Middle frontal gyrus (tissue), 1 donor: ENCODE results near the gene WDR93.
"Not testable (repeated sequence)": the region's sequence is repeated elsewhere in the genome, so short reads cannot be mapped to it uniquely, and the experiment has no call there.

Experiments
- DNase-seq: peaks from one replicate; pipeline ENCODE4 v3.0.0-alpha.2; 2015; ENCODE audit warnings: low spot score; ENCODE audit errors: extremely low spot score

Gene WDR93

DNA sequence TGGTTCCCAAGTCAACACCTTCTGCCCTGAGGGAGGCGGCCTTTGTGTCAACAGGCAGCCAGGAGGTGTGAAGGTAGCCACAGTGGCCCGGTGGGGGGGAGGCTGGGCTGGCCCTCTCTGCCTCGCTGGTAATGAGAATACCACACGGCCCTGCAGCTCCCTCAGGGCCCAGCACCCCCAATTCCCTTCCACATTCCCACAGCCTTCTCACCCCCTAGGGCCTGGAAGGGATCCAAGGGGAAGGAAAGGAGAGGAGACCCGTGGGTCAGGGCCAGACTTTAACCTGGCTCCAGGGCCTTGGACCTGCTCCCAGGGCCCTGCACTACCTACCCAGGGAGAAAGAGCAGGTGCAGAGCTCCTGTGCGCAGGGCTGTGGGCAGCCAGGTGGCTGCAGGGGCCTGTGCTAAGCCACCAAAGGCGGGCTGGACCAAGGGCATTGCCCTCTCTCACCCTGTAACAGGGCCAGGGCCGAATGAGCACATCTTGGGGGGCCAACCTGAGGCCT, 76.9 kb downstream of the WDR93 start:
- DNase-seq: no peak

- DNase-seq: no peak
These were observed 77.5 kb downstream of the WDR93 start for GRCh38 chr15:89768071-89768500.

DNA sequence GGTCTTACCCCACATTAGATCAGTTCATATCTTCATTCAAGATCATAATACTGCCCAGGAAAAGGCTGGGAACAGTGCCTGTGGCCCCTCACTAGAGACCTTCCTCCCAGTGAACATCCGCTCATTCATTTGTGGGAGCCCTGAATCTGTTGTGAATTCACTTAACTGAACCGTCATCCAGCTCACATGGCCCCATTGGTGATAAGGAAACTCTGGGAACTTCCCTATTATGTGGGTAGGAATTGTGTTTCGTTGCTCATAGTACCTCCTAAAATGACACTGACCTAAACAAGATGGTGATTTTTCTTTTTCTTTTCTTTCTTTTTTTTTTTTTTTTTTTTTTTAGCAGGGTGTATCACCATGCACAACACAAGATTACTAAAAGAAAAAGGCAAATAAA, 78.8 kb downstream of the WDR93 start:
- DNase-seq: no peak

DNA sequence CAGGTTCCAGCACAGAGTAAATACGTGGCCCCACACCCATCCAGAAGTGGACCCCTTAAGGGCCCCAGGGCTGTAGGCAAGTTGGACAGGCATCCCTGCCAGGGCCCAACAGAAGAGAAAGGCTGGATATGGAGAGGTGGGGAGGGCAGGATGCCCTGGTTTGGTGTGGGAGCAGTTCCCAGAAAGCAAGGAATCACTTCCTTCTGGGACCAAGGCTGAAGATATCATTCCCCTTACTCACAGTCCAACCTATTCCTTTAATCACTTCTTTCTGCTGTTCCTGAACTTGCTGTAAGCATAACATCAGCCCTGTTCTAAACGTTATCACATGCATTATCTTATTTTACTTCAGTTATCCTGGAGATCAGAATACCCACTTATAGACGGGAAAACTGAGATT, 79.4 kb downstream of the WDR93 start:
- DNase-seq: no peak

DNA sequence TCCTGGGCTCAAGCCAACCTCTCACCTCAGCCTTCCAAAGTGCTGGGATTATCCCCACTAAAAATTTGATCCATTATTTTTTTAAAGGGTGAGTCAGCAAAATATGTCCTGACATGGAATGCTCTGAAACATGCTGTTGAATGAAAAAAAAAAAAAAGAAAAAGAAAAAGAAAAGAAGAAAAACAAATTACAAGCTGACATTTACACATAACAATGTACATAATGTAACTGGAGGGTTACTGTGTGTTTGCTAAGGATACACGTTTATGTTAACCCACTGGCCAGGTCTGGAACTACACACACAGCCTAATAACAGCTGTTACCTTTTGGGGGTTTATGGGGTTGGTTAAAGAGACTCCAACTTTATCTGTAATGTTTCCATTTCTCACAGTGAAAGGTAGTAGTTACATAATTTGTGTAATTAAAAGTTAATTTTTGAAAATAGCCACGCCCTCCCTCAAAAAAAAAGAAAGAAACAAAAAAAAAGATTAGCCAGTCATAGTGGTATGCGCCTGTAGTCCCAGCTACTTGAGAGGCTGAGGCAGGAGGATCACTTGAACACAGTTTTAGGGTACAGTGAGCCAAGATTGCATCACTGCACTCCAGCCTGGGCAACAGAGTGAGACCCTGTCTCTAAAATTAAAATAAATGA, 82.4 kb downstream of the WDR93 start:
- no peak for DNase-seq

- no peak for DNase-seq
These were observed 83.9 kb downstream of the WDR93 start for GRCh38 chr15:89774492-89774891.

DNA sequence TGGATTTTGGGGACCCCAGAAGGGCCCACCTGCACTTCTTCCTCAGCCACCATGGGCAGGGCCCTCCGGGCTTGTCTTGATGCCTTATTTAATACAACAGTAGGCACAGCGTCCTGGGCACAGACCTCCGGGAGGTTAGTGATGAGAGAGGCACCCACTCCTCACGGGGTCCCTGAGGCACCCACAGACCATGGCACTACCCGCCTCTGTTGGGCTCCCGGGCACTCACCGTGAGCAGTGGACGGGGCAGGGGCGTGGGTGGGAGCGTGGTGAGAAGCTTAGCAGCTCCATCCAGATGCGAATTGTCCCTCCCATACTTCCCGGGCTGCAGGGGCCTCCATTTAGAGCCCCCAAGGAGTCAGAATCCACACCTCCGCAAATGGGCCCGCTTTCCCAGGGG, 85.2 kb downstream of the WDR93 start:
- no peak for DNase-seq

GRCh38 chr15:89776274-89777072, 85.9 kb downstream of the WDR93 start, which contains the start of gene MESP2:
Gene MESP2, plus strand, starts transcription at chr15:89776332. Its CDS starts 26 bp downstream, at chr15:89776358.
- peak; percentile 66 for DNase-seq

DNA sequence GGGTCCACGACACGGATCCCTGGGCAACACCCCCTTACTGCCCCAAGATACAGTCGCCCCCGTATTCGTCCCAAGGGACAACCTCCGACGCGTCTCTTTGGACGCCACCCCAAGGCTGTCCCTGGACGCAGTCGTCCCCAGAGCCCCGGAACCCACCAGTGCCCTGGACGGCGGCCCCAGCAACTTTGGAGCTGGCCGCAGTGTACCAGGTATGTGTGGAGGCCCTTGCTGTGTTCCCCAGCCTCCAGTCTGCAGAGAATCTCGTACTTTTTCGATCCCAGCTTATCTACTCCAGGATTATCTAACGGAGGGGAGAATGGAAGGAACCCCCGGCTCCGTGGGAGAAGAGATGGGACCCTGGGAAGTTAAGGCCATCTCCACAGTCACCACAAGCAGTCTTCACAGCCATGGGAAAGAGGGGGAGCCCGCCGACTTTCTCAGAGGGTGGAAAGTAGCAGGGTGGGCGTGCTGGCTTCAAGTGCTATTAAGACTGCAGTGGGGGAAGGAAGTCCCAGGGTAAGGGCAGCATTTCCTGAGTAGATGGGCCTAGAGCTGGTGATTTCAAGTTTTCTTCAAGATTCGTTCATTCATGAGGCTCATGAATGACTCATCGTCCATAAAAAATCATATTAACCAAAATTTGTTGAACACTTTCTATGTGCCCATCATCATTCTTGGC, 86.6 kb downstream of the WDR93 start:
- DNase-seq: no peak

- no peak for DNase-seq
These were observed 87.3 kb downstream of the WDR93 start for GRCh38 chr15:89777782-89778380.

- no peak for DNase-seq
These were observed 88.2 kb downstream of the WDR93 start for GRCh38 chr15:89778861-89779260.

DNA sequence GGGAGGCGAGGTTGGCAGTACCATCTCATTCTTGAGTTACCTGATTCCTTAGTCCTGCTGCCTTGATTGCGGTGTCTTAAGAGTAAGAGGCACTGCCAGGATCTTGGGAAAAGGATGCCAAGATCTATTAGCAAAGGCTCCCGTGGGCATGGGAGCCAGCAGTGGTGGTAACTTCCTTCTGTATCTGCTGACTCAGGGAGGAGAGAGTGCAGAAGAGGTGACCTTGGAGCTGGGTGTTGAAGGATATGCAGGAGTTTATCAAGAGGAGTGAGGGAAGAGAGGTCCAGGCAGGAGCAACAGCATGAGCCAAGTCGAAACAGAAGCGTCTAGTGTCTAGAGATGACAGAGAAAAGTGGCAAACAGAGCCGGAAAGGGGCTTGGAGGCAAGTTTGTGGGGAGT, 90.0 kb downstream of the WDR93 start:
- no peak for DNase-seq

DNA sequence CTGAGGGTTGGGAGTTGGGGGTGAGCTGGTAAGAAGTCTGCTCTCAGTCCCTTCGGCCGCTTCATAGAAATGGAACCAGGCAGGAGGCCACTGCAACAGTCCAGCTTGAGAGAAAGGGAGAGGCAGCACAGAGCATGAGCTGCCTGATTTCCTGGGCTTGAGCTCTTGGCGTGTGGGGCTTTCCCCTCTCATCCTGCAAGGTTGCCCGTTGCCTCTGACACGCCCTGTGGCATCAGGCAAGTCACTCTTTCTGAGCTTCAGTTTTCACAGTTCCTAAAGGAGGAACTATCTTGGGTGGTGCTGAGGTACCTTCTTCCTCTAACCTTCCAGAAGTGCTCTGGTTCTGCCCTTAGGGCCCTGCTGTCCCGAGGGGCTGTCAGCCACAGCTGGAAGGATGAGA, 90.4 kb downstream of the WDR93 start:
- no peak for DNase-seq

- DNase-seq: no peak
These were observed 91.4 kb downstream of the WDR93 start for GRCh38 chr15:89781891-89782618.

- DNase-seq: not testable (repeated sequence)
These were observed 92.0 kb downstream of the WDR93 start for GRCh38 chr15:89782619-89782950.

DNA sequence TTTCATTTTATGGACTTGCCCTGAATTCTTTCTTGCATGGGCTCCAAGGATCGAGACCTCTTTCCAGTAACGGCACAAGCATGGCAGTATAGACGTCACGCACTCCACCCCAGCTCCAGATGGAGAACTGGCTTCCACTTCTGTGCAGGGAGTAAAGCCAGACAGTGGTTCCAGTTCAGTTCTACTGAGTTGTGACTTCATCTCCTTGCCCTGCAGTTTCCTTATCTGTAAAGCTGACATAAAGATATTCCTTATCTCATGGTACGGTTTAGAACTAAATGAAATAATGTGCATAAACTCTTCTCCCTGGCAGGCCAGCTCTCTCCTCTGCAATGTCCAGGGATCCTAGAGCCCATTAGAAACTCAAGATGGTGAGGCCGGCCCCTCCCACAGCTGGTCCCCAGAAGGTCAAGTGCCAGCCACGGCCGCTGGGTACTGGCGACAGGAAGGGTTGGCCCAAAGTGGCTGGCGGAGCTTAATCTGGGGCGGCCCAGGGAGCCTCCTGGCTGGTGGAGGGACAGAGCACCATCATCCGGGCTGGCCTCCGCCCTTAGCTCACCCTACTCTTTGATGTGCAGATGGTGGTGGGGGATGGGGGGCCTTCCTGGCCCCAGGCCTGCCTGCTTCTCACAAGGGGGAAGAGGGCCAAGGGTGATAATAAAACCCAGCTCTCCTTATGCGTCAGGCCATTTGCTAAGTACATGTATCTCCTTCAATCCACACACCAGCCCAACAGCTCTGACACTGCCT, 92.7 kb downstream of the WDR93 start:
- no peak for DNase-seq

GRCh38 chr15:89783861-89784685, 93.5 kb downstream of the WDR93 start:
- no peak for DNase-seq

- DNase-seq: no peak
These were observed 94.0 kb downstream of the WDR93 start for GRCh38 chr15:89784686-89784960.

DNA sequence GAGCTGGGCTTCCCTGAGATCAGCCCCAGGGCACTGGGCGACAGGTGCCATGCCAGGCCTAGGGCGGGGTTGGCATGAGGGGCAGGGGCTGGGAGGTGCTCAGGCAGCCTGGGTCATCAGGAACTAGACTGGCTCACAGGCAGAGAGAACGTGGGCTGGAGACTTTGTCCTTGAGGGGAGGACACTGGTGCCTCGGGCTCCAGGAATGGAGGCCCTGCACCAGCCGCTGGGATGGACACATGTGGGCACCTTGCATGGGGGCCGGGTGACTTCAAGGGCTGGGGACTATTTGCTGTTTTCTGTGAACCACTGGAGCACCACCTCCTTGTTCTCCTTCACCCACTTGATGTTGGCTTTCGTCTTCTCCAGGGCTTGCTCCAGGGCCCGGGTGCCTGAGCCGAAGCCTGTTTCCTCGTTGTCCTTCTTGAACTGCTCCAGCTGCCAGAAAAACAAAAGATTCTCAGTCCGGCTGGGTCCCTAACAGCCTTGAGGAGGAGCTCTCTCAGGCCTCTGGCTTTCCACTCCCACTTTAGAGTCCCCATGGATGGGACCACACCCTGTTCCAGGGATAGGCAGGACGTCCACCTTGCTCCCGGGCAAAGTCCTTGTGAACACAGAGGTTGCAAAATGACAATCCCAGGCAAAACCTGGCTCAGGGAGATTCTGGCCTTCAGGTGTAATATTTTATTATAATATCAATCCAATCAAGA, 94.6 kb downstream of the WDR93 start:
- DNase-seq: no peak
